Urothelium cell line (cell line): Measurements from ENCODE around the gene HAS3.
A peak's percentile ranks its signal among the peaks of the same experiment; 100 is the strongest.
"Not testable (repeated sequence)": the region's sequence is repeated elsewhere in the genome, so short reads cannot be mapped to it uniquely, and the experiment has no call there.

Experiments
- DNase-seq: peaks from one replicate; pipeline ENCODE4 v3.0.0; 2011; ENCODE audit warnings: low spot score, mixed read lengths
- FAIRE-seq: peaks from 2 replicates; lab custom pipeline; 2011; peaks lifted over from hg19 to GRCh38; lab: Jason Lieb, UNC

Gene HAS3

GRCh38 chr16:69105501-69106361 is at the start of gene HAS3:
TSS of gene HAS3 (plus strand) at chr16:69105653. CDS start at chr16:69109396, 3,743 bp downstream.
- peak; percentile 79 for DNase-seq
- FAIRE-seq = peak; percentile 27

- FAIRE-seq = no peak
- no peak for DNase-seq
Measured at GRCh38 chr16:69055980-69056379, 49.5 kb upstream of the HAS3 start.

GRCh38 chr16:69056421-69056820 is 49.0 kb upstream of the HAS3 start:
- no peak for DNase-seq
- no peak for FAIRE-seq

- FAIRE-seq (no peak), DNase-seq (peak; percentile 57)
Measured at GRCh38 chr16:69057400-69058378, 47.8 kb upstream of the HAS3 start.

- FAIRE-seq, DNase-seq: not testable (repeated sequence)
Measured at GRCh38 chr16:69063491-69063890, 42.0 kb upstream of the HAS3 start.

- FAIRE-seq = no peak
Measured at GRCh38 chr16:69064124-69064763, 41.2 kb upstream of the HAS3 start.

GRCh38 chr16:69064764-69065313 is 40.6 kb upstream of the HAS3 start:
- DNase-seq = no peak
- FAIRE-seq = no peak

More at GRCh38 chr16:69064124-69064763, 41.2 kb upstream of the HAS3 start:
- no peak for DNase-seq

- DNase-seq (no peak), FAIRE-seq (no peak)
Measured at GRCh38 chr16:69069504-69069903, 35.9 kb upstream of the HAS3 start.

GRCh38 chr16:69071036-69071435 is 34.4 kb upstream of the HAS3 start:
- DNase-seq = no peak
- FAIRE-seq = no peak

GRCh38 chr16:69072640-69072974 is 32.8 kb upstream of the HAS3 start:
- FAIRE-seq (no peak), DNase-seq (no peak)

GRCh38 chr16:69073181-69073702 is 32.2 kb upstream of the HAS3 start:
- peak; percentile 81 for DNase-seq
- no peak for FAIRE-seq

- DNase-seq (no peak), FAIRE-seq (no peak)
Measured at GRCh38 chr16:69077251-69077650, 28.2 kb upstream of the HAS3 start.

GRCh38 chr16:69078073-69078472 is 27.4 kb upstream of the HAS3 start:
- DNase-seq (no peak), FAIRE-seq (no peak)

- no peak for FAIRE-seq
Measured at GRCh38 chr16:69079697-69080096, 25.8 kb upstream of the HAS3 start.

GRCh38 chr16:69083306-69083941 is 22.0 kb upstream of the HAS3 start:
- DNase-seq (no peak), FAIRE-seq (no peak)

More at GRCh38 chr16:69079697-69080096, 25.8 kb upstream of the HAS3 start:
- no peak for DNase-seq

- DNase-seq = no peak
- FAIRE-seq = no peak
Measured at GRCh38 chr16:69084289-69084688, 21.2 kb upstream of the HAS3 start.

- no peak for DNase-seq
- FAIRE-seq = no peak
Measured at GRCh38 chr16:69085032-69085695, 20.3 kb upstream of the HAS3 start.

- no peak for DNase-seq
- no peak for FAIRE-seq
Measured at GRCh38 chr16:69087161-69087581, 18.3 kb upstream of the HAS3 start.

- no peak for DNase-seq
Measured at GRCh38 chr16:69088684-69089083, 16.8 kb upstream of the HAS3 start.

More at GRCh38 chr16:69088684-69089083, 16.8 kb upstream of the HAS3 start:
- no peak for FAIRE-seq
